Measurements from ENCODE around the gene SPNS2. TPM values are rescaled to one million over a fixed set of nuclear protein-coding genes. Genes with fewer than 3 reads are reported as not detected.

SPNS2 gene
- total and polyA plus RNA-seq, 2 experiments from 2014 or later, result 0.29 TPM; not detected in 1

GRCh38 chr17:4579678-4580077, 81.0 kb downstream of the SPNS2 start:
- in situ Hi-C loops (cut with MboI), result no loop called here
- Histone ChIP-seq H3K4me2 (ENCODE audit: unreplicated experiment) (no peak overlapping the region), H3K9ac (no peak overlapping the region), H3K4me1 (ENCODE audit: insufficient read depth) (no peaks in the 10 kb centered on the region), H3K9me3 (ENCODE audit: low read depth) (no peaks in the 10 kb centered on the region), H3K36me3 (ENCODE audit: low read depth) (no peaks in the 10 kb centered on the region), H4K20me1 (ENCODE audit: insufficient read depth) (no peaks in the 10 kb centered on the region), H3K27ac (no peak overlapping the region), H3F3A (ENCODE audit: insufficient read depth) (no peaks in the 10 kb centered on the region), H3K9me2 (ENCODE audit: insufficient read depth) (no peaks in the 10 kb centered on the region), H2AFZ (no peak overlapping the region), H3K27me3 (replicated peaks; ENCODE audit: insufficient read depth) (peaks cover 17% of the 10 kb centered on the region), H3K4me3 (no peak overlapping the region), H3K79me2 (ENCODE audit: insufficient read depth) (no peaks in the 10 kb centered on the region)
- WGBS, 2 experiments (ENCODE audit: low coverage in 1 of 2, low lambda C conversion rate in 2 of 2, missing lambda C conversion rate in 2 of 2), result 73 to 78% methylated on average over 11 of the region's 11 CpGs
- TF ChIP-seq EZH2phosphoT487 (IDR thresholded peaks at IDR 0.05; ENCODE audit: insufficient read depth, low read depth) (no peak), EZH2 (IDR thresholded peaks at IDR 0.05; ENCODE audit: insufficient read depth, poor library complexity, severe bottlenecking) (no peak)
- DNase-seq, result no peak

DNA sequence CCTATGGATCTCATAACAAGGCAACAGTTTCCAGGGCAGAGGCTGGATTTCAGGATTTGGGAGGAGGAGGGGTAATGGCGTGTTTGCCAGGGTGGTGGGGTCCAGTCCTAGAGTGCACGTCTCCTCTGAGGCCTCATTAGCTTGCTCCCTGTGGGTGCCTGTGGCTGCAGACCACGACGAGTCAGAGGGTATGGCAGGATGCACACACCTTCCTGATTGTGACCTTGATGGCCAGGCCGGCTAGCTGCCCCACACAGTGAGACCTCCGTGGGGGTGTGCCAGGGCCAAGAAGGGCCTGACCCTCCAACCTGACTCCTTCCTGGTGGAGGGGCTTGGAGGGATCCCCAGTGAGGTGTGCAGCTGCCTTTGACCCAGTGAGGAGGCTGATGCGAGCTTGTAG, 81.6 kb downstream of the SPNS2 start:
- Histone ChIP-seq H3K4me2 (ENCODE audit: unreplicated experiment) (no peak overlapping the region), H3F3A (ENCODE audit: insufficient read depth) (no peaks in the 10 kb centered on the region), H3K9me2 (ENCODE audit: insufficient read depth) (no peaks in the 10 kb centered on the region), H3K27ac (no peak overlapping the region), H3K9me3 (ENCODE audit: low read depth) (no peaks in the 10 kb centered on the region), H3K4me3 (no peak overlapping the region), H3K27me3 (replicated peaks; ENCODE audit: insufficient read depth) (peaks cover 21% of the 10 kb centered on the region), H2AFZ (no peak overlapping the region), H4K20me1 (ENCODE audit: insufficient read depth) (no peaks in the 10 kb centered on the region), H3K9ac (no peak overlapping the region), H3K36me3 (ENCODE audit: low read depth) (no peaks in the 10 kb centered on the region), H3K4me1 (ENCODE audit: insufficient read depth) (no peaks in the 10 kb centered on the region), H3K79me2 (ENCODE audit: insufficient read depth) (no peaks in the 10 kb centered on the region)
- DNase-seq, result no peak
- WGBS, 2 experiments (ENCODE audit: low coverage in 1 of 2, low lambda C conversion rate in 2 of 2, missing lambda C conversion rate in 2 of 2), result 37% methylated on average over 7 of the region's 7 CpGs
- TF ChIP-seq EZH2phosphoT487 (IDR thresholded peaks at IDR 0.05; ENCODE audit: insufficient read depth, low read depth) (no peak), EZH2 (IDR thresholded peaks at IDR 0.05; ENCODE audit: insufficient read depth, poor library complexity, severe bottlenecking) (no peak)
- in situ Hi-C loops (cut with MboI), result no loop called here

DNA sequence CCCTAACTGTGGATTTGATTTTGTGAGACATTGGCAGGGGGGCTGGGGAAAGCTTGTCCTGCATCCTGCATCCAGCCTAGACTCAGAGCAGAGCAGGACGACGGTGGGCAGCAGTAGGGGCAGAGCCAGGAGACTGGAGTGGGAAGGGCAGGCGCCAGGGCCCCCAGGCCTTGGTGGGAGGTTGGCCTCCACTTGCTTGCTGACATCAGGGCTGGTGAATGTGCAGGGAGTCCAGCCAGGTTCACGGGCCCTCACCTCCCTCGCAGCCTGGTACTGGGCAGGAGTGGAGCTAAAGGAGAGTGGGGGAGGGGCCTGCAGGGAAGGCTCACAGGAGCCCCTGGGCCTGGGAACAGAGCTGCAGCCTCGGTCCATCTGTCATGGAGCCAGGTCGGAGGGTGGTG, 83.4 kb downstream of the SPNS2 start:
- H3K36me3 ChIP-seq (ENCODE audit: low read depth), result no peaks in the 10 kb centered on the region
- 47 to 49% methylated on average over 7 of the region's 7 CpGs for WGBS, 2 experiments (ENCODE audit: low coverage in 1 of 2, low lambda C conversion rate in 2 of 2, missing lambda C conversion rate in 2 of 2)

GRCh38 chr17:4582691-4583090, 84.0 kb downstream of the SPNS2 start:
- WGBS, 2 experiments (ENCODE audit: low coverage in 1 of 2, low lambda C conversion rate in 2 of 2, missing lambda C conversion rate in 2 of 2), result 61 to 63% methylated on average over 8 of the region's 8 CpGs

More for the DNA sequence above, 83.4 kb downstream of the SPNS2 start:
- H2AFZ ChIP-seq, result no peak overlapping the region
- H3K9me2 ChIP-seq (ENCODE audit: insufficient read depth), result no peaks in the 10 kb centered on the region
- in situ Hi-C loops (cut with MboI), result no loop called here
- no peak for DNase-seq
- no peaks in the 10 kb centered on the region for H3F3A ChIP-seq (ENCODE audit: insufficient read depth)
- no peaks in the 10 kb centered on the region for H3K79me2 ChIP-seq (ENCODE audit: insufficient read depth)
- no peaks in the 10 kb centered on the region for H4K20me1 ChIP-seq (ENCODE audit: insufficient read depth)
- no peak for TF ChIP-seq EZH2 (IDR thresholded peaks at IDR 0.05; ENCODE audit: insufficient read depth, poor library complexity, severe bottlenecking)
- TF ChIP-seq EZH2phosphoT487 (IDR thresholded peaks at IDR 0.05; ENCODE audit: insufficient read depth, low read depth), result no peak
- no peak overlapping the region for H3K27ac ChIP-seq
- H3K27me3 ChIP-seq (replicated peaks; ENCODE audit: insufficient read depth), result peaks cover 37% of the 10 kb centered on the region
- H3K4me2 ChIP-seq (ENCODE audit: unreplicated experiment), result no peak overlapping the region
- H3K9ac ChIP-seq, result no peak overlapping the region
- H3K4me1 ChIP-seq (ENCODE audit: insufficient read depth), result no peaks in the 10 kb centered on the region
- H3K9me3 ChIP-seq (ENCODE audit: low read depth), result no peaks in the 10 kb centered on the region
- H3K4me3 ChIP-seq, result no peak overlapping the region

GRCh38 chr17:4583206-4583605, 84.5 kb downstream of the SPNS2 start:
- peaks cover 42% of the 10 kb centered on the region for H3K27me3 ChIP-seq (replicated peaks; ENCODE audit: insufficient read depth)
- no peak for TF ChIP-seq EZH2 (IDR thresholded peaks at IDR 0.05; ENCODE audit: insufficient read depth, poor library complexity, severe bottlenecking)
- TF ChIP-seq EZH2phosphoT487 (IDR thresholded peaks at IDR 0.05; ENCODE audit: insufficient read depth, low read depth), result no peak
- no peak overlapping the region for H3K4me2 ChIP-seq (ENCODE audit: unreplicated experiment)
- no peaks in the 10 kb centered on the region for H3K9me3 ChIP-seq (ENCODE audit: low read depth)
- DNase-seq, result no peak
- H3K4me1 ChIP-seq (ENCODE audit: insufficient read depth), result no peaks in the 10 kb centered on the region
- in situ Hi-C loops (cut with MboI), result no loop called here
- no peak overlapping the region for H3K27ac ChIP-seq
- H4K20me1 ChIP-seq (ENCODE audit: insufficient read depth), result no peaks in the 10 kb centered on the region
- H3K4me3 ChIP-seq, result no peak overlapping the region
- H3K9me2 ChIP-seq (ENCODE audit: insufficient read depth), result no peaks in the 10 kb centered on the region
- 49 to 70% methylated on average over 3 of the region's 3 CpGs for WGBS, 2 experiments (ENCODE audit: low coverage in 1 of 2, low lambda C conversion rate in 2 of 2, missing lambda C conversion rate in 2 of 2)
- H2AFZ ChIP-seq, result no peak overlapping the region
- no peaks in the 10 kb centered on the region for H3K79me2 ChIP-seq (ENCODE audit: insufficient read depth)
- no peaks in the 10 kb centered on the region for H3F3A ChIP-seq (ENCODE audit: insufficient read depth)
- no peak overlapping the region for H3K9ac ChIP-seq
- H3K36me3 ChIP-seq (ENCODE audit: low read depth), result no peaks in the 10 kb centered on the region

More at GRCh38 chr17:4582691-4583090, 84.0 kb downstream of the SPNS2 start:
- no peak overlapping the region for H3K4me2 ChIP-seq (ENCODE audit: unreplicated experiment)
- H3K27me3 ChIP-seq (replicated peaks; ENCODE audit: insufficient read depth), result peaks cover 42% of the 10 kb centered on the region
- no peaks in the 10 kb centered on the region for H3K9me2 ChIP-seq (ENCODE audit: insufficient read depth)
- DNase-seq, result no peak
- H3K4me3 ChIP-seq, result no peak overlapping the region
- no peak overlapping the region for H3K9ac ChIP-seq
- TF ChIP-seq EZH2phosphoT487 (IDR thresholded peaks at IDR 0.05; ENCODE audit: insufficient read depth, low read depth), result no peak
- no peak for TF ChIP-seq EZH2 (IDR thresholded peaks at IDR 0.05; ENCODE audit: insufficient read depth, poor library complexity, severe bottlenecking)
- no peaks in the 10 kb centered on the region for H3K9me3 ChIP-seq (ENCODE audit: low read depth)
- no peaks in the 10 kb centered on the region for H3K36me3 ChIP-seq (ENCODE audit: low read depth)
- in situ Hi-C loops (cut with MboI), result no loop called here
- no peaks in the 10 kb centered on the region for H3K4me1 ChIP-seq (ENCODE audit: insufficient read depth)
- H3K79me2 ChIP-seq (ENCODE audit: insufficient read depth), result no peaks in the 10 kb centered on the region
- no peaks in the 10 kb centered on the region for H4K20me1 ChIP-seq (ENCODE audit: insufficient read depth)
- H2AFZ ChIP-seq, result no peak overlapping the region
- H3F3A ChIP-seq (ENCODE audit: insufficient read depth), result no peaks in the 10 kb centered on the region
- H3K27ac ChIP-seq, result no peak overlapping the region

Data from GM23248 (cell line).